Neural progenitor cell (in vitro differentiated cells): ENCODE results near the gene CYBC1.

Experiments
- EZH2 ChIP-seq: fragments of 200-600 bp; sonication (generic); IDR thresholded peaks from 2 replicates; pipeline ENCODE4 v1.6.1; 2017; ENCODE audit warnings: antibody characterized with exemption, mild to moderate bottlenecking, moderate library complexity
- TF ChIP-seq, protein P1 (sequence below): fragments of 200-600 bp; sonication (generic); IDR thresholded peaks from 2 replicates; pipeline ENCODE4 v1.5.1; 2017; ENCODE audit warnings: antibody characterized with exemption, mild to moderate bottlenecking

DNA sequence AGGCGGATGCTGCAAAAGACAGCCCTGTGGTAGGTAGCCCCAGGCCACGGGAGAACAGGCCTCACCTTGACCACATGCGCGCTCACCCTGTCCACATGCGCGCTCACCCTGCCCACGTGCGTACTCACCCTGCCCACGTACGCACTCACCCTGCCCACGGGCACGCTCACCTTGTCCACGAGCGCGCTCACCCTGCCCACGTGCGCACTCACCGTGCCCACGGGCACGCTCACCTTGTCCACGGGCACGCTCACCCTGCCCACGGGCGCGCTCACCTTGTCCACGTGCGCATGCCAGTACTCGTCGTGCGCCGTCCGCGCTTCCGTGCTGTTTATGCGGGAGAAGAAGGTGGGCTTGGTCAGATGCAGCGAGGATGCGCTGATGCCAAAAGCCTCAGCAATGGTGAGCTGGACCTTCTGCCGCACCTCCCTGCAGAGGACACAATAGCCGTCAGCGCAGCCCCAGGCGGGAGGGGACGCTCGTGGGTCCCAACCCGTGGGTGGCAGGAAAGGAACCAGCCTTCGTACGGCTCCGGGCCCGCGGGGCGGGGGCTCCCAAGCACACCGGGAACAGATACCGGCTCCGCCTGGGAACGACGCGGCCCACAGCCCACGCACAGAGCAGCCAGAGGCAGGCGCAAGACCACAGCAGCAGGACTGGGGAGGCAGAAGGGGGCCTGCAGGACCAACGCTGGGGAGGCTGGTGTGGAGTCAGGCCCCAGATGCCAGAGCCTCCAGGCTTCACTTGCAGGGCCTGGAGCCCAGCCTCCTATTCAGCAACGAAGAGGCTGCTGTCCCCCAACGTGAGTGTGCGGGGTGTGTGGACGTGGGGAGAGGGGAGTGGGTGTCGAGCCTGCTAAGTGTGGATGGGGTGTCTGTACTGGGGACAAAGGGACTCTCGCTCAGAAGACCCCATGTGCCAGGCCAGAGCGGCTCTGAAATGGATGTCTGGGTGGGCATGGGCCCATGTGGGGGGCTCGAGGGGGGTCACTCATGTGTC, 46.6 kb downstream of the CYBC1 start:
- TF ChIP-seq, protein P1, sequence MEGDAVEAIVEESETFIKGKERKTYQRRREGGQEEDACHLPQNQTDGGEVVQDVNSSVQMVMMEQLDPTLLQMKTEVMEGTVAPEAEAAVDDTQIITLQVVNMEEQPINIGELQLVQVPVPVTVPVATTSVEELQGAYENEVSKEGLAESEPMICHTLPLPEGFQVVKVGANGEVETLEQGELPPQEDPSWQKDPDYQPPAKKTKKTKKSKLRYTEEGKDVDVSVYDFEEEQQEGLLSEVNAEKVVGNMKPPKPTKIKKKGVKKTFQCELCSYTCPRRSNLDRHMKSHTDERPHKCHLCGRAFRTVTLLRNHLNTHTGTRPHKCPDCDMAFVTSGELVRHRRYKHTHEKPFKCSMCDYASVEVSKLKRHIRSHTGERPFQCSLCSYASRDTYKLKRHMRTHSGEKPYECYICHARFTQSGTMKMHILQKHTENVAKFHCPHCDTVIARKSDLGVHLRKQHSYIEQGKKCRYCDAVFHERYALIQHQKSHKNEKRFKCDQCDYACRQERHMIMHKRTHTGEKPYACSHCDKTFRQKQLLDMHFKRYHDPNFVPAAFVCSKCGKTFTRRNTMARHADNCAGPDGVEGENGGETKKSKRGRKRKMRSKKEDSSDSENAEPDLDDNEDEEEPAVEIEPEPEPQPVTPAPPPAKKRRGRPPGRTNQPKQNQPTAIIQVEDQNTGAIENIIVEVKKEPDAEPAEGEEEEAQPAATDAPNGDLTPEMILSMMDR: no peak
- TF ChIP-seq EZH2: no peak
